Peyer's patch (tissue), 4 donors: ENCODE data around the gene F12.

Experiments used
- CTCF ChIP-seq, 6 experiments: fragments of 450-650 bp in 4 of 6; fragments of 200-600 bp in 2 of 6; sonication (generic) in 1 of 6; IDR thresholded peaks; one replicate each; pipeline ENCODE4 v1.5.1; 2017 to 2019; ENCODE audit warnings: antibody characterized with exemption in 6 of 6, mild to moderate bottlenecking in 3 of 6, moderate library complexity in 1 of 6
- POLR2A ChIP-seq, 2 donors: fragments of 450-650 bp; IDR thresholded peaks; one replicate each; pipeline ENCODE4 v1.5.1; 2017; ENCODE audit warnings: antibody characterized with exemption in 2 of 2, mild to moderate bottlenecking in 2 of 2, moderate library complexity in 2 of 2

GRCh38 chr5:177452688-177453638 lies 43.6 kb upstream of the F12 start:
- TF ChIP-seq CTCF (IDR thresholded peaks at IDR 0.05) (no peak), POLR2A (IDR thresholded peaks at IDR 0.05) (no peak)
